AG04450 (cell line): ENCODE results near the gene NT5C. TPM values are rescaled to one million over a fixed set of nuclear protein-coding genes. Genes with fewer than 3 reads are reported as not detected.

Experiments used
- CTCF ChIA-PET: fragments of 300-600, 350-600 bp; formaldehyde crosslinking; extraction: SDS; loops from one replicate; lab custom pipeline; 2022; ENCODE audit warnings: antibody characterized with exemption, inconsistent platforms; lab: Charles Lee
- POLR2A ChIA-PET: fragments of 350-600 bp; formaldehyde crosslinking; extraction: SDS; loops from one replicate; lab custom pipeline; 2021; ENCODE audit warnings: antibody characterized with exemption, inconsistent platforms; lab: Yijun Ruan, JAX
- DNase-seq: peaks from one replicate; pipeline ENCODE4 v3.0.0-alpha.2; 2011; ENCODE audit warnings: low read depth, low spot score
- H3K27ac ChIP-seq: one replicate; pipeline ENCODE4 v1.5.1; 2012; ENCODE audit warnings: low read depth, low read length, control low read depth
- H3K27me3 ChIP-seq: one replicate; pipeline ENCODE4 v1.6.0; 2012; ENCODE audit warnings: low read length; ENCODE audit not compliant: control insufficient read depth, insufficient read depth
- H3K4me3 ChIP-seq: 2 replicates; pipeline ENCODE4 v1.5.1; 2011; ENCODE audit warnings: mild to moderate bottlenecking, low read depth, low read length, control low read depth
- H3K9me3 ChIP-seq: 2 replicates; pipeline ENCODE4 v1.5.1; 2012; ENCODE audit warnings: low read length; ENCODE audit not compliant: control insufficient read depth, insufficient read depth
- CTCF ChIP-seq: IDR thresholded peaks from 2 replicates; pipeline ENCODE4 v1.5.1; 2011; ENCODE audit warnings: low read depth, low read length, control low read depth, inconsistent platforms
- polyA plus RNA-seq: library from polyadenylated mRNA; depleted of rRNA; stranded (reverse); fragments of >200 nt; gene quantifications from 2 replicates; pipeline ENCODE4 v1.2.3, GENCODE V29; 2011

The NT5C gene
- polyA plus RNA-seq, 1 experiment, result 22.6 TPM

- H3K9me3 ChIP-seq, result no peaks in the 10 kb centered on the region
- no peak for TF ChIP-seq CTCF
- no peak overlapping the region for H3K4me3 ChIP-seq
- H3K27me3 ChIP-seq, result no peaks in the 10 kb centered on the region
- ChIA-PET CTCF (interaction anchor here (0.7 to 2.2 kb wide), 4 partner anchors 17 to 88 kb away, joined by 3 to 12 read pairs (median 5); no protein-coding TSS in a partner anchor), POLR2A (no interaction called here)
- no peak overlapping the region for H3K27ac ChIP-seq
- no peak for DNase-seq
These were observed 16.5 kb upstream of the NT5C start for GRCh38 chr17:75147878-75148546.

GRCh38 chr17:75146592-75146991, 15.1 kb upstream of the NT5C start:
- Histone ChIP-seq H3K27ac (peak overlapping the region; percentile 31), H3K27me3 (no peaks in the 10 kb centered on the region), H3K9me3 (no peaks in the 10 kb centered on the region), H3K4me3 (no peak overlapping the region)
- DNase-seq, result no peak
- ChIA-PET CTCF (interaction anchor here (0.5 to 1.1 kb wide), 2 partner anchors 25 to 63 kb away, joined by 3 read pairs; no protein-coding TSS in a partner anchor), POLR2A (interaction anchor here (0.6 kb wide), 1 partner anchor 123 kb away, joined by 4 read pairs; no protein-coding TSS in a partner anchor)
- no peak for TF ChIP-seq CTCF

GRCh38 chr17:75144816-75145512, 13.4 kb upstream of the NT5C start:
- CTCF ChIA-PET, result interaction anchor here (0.5 to 1.3 kb wide), 4 partner anchors 14 to 180 kb away, joined by 3 to 9 read pairs (median 4); partner anchors contain the start of gene NT5C
- no peak overlapping the region for H3K27ac ChIP-seq
- no peak for TF ChIP-seq CTCF
- H3K4me3 ChIP-seq, result no peak overlapping the region
- no peaks in the 10 kb centered on the region for H3K9me3 ChIP-seq
- no peak for DNase-seq
- H3K27me3 ChIP-seq, result no peaks in the 10 kb centered on the region
- POLR2A ChIA-PET, result interaction anchor here (1.8 kb wide), 1 partner anchor 14 kb away, joined by 8 read pairs; the partner anchor contains the start of gene NT5C

- Histone ChIP-seq H3K27ac (no peak overlapping the region), H3K27me3 (no peaks in the 10 kb centered on the region), H3K4me3 (no peak overlapping the region), H3K9me3 (no peaks in the 10 kb centered on the region)
- POLR2A ChIA-PET, result no interaction called here
- TF ChIP-seq CTCF, result no peak
- DNase-seq, result no peak
- CTCF ChIA-PET, result interaction anchor here (1.3 kb wide), 1 partner anchor 29 kb away, joined by 5 read pairs; no protein-coding TSS in a partner anchor
These were observed 10.9 kb upstream of the NT5C start for GRCh38 chr17:75142236-75142971.
